Activated T-cell treated with anti-CD3 and anti-CD28 coated beads for 4 hours (primary cell): Measurements from ENCODE around the gene ACO2.
"Not testable (repeated sequence)": the region's sequence is repeated elsewhere in the genome, so short reads cannot be mapped to it uniquely, and the experiment has no call there.

Experiments
- DNase-seq: peaks from one replicate; pipeline ENCODE4 v3.0.0-alpha.2; 2020

Gene ACO2

DNA sequence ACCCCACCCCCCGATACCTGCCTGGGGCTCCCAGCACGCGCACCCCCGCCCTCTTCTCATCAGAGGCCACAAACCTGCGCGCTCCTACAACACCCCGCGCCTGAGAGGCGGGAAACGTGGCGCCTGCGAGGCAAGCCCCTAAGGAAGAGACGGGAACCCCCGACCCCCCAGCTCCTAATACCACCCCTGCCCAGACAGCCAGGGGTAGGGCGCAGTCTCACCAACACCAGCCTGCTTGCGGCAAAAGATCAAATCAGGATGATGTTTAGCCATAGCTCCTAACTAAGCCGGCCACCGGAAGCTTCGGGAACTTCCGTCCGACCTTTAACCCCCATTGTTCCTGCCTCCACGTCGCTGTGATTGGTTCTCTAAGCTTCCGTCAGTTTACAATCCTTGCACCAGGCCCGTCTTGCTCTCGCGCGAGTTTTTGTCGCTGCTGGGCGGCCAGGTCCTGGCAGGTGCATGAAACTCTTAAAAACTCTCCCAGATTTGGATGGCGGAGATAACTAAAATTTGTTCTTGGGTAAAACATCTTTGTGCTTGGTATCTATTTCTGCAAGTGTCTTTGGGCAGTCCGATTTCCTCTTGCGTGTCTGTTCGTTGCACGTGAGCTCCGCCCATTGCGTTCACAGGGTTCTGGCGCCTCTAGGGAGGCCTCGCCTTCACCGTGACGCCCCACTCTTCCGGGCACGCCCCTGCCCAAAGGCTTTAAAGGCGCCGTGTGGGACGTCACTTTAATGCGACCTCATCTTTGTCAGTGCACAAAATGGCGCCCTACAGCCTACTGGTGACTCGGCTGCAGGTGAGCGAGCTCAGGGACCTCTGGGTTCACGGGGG is at the start of gene ACO2, which contains the start of gene PHF5A:
Gene ACO2, plus strand, starts transcription at position 737 of the 837 bp plus-strand sequence. Its CDS starts 30 bp downstream, at position 767.
Gene PHF5A, minus strand, starts transcription at position 312 of the 837 bp plus-strand sequence. Its CDS starts 39 bp downstream, at position 273.
- peak; percentile 99 for DNase-seq

DNA sequence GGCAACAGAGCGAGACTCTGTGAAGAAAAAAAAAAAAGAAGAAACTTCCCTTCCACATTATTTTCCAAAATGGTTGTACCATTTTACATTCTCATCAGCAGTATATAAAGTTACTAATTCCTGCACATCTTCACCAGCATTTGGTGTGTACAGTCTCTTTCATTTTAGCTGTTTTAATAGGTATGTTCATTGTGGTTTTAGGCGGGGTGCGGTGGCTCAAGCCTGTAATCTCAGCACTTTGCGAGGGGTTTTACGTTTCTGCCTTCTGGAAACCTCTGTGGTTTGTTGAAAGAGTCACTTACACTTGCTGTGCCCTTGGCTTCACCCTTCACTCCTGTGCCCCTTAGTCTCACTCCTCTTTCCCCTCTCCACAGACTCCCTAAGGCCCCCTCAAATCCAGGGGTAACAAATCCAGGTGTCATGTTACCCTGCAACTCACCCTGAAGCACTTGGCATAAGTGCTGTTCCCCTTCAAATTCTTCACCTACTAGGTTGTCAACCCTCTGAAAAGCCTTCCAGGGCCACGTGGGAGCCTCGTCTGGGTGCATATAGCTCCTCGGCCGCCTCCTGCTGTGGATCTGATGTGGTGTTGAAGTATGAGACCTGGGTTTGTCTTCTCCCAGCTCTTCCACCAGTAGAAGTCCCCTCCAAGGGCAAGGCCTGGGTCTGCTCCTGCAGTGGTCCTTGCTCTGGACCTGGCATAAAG is 43.1 kb upstream of the ACO2 start:
- DNase-seq, result no peak

DNA sequence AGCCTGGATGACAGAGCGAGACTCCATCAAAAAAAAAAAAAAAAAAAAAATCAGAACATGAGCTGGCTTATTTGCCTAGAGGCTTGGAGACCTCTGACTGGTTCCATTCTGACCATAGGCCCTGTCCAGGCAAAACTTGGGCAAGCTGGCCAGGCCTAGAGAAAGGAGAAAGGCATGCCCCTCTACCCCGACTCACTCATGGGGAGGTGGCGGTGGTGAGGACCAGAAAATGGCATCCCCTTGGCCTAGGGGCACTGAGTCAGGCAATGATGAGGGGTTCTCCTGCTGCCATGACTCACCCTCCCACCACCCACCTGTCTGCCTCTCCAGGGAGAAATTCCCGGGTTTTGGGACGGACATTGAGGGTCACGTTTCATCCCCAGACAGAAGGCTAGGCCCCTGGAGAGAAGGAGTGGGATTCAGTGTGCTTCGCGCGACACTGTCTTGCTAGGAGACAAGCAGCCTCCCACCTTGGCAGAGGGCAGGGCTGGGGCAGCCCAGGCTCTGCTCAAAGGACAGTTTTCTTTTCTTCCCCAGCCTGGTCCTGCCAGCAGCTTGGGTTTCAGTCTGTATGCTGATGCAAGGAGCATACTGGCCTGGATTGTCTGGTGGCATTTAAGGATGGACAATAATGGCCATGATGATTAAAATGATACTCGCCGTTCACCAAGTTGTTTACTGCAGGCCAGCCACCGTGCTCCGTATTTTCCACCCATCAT is 39.5 kb upstream of the ACO2 start:
- no peak for DNase-seq

DNA sequence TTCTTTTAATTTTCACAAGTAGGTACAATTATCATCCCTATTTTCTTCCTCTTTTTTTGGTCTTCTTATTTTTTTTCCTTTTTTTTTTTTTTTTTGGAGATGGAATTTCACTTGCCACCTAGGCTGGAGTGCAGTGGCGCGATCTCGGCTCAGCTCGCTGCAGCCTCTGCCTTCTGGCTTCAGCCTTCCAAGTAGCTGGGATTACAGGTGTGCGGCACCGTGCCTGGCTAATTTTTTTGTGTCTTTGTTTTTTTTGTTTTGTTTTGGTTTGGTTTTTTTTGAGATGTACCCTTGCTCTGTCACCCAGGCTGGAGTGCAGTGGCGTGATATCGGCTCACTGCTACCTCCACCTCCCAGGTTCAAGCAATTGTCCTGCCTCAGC is 39.0 kb upstream of the ACO2 start:
- DNase-seq, result no peak

DNA sequence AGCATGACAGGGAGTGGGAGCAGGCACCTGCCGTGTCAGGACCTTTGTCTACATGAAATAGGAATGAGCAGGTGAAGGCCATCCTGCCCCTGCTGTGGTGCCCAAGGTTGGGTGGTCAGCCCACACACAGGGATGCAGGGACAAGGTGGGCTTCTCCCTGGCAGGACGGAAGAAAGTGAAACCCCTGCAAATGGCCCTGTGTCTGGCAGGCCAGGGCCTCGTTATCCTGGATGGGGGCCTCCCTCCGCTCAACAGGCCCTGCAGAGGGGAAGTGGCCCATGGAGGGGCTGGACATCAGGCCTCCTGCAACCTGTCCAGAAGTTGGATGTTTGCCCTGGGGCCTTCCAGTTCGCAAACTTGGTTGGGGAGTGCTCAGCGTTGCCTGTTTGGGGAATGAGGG is 37.3 kb upstream of the ACO2 start:
- DNase-seq, result no peak

DNA sequence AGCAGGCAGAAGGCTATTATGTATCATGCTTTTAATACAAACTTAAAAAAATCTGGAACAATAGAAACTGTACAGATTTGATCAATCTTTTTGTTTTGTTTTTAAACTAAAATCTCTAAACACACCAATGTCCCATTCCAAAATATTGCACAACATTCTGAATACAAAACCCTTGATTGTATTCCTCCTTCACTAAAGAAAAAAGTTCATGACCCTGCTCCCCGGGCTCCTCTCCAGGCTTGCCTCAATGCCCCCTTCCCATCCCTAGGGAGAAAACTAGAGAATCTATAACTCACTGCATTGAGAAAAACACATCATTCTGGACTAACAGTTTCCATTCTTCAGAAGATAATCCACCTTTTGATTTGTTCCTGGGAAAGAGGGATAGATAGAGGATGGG is 35.4 kb upstream of the ACO2 start:
- DNase-seq, result not testable (repeated sequence)

DNA sequence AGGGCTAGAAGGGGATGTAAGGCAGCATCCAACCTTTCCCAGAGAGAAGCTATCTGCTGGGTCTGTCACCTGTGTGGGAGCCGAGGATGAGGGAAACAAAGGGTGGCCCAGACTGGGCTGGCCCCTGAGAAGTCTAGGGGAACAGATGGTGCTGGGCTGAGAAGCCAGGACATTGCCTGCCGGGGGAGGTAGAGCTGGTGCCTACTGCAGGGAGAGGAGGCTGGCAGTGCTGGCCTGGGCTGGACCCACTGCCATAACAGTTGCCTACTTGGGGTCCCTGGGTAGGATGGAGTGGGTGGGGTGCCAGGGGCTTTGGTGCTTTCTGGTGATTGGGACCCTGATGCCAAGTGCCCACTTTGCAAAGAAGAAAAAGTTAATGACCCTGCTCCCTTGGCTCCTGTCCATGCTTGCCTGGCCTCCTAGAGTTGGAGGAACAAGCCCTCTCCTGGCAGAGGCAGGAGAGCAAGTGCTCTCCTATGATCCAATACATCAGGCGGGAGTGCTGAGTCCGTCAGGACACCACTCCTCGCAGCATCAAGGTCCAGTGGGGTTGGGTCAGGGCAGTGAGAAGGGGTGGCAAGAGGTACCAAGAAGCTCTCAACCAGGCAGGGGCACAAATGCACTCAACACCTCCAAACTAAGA is 34.4 kb upstream of the ACO2 start:
- DNase-seq, result not testable (repeated sequence)

DNA sequence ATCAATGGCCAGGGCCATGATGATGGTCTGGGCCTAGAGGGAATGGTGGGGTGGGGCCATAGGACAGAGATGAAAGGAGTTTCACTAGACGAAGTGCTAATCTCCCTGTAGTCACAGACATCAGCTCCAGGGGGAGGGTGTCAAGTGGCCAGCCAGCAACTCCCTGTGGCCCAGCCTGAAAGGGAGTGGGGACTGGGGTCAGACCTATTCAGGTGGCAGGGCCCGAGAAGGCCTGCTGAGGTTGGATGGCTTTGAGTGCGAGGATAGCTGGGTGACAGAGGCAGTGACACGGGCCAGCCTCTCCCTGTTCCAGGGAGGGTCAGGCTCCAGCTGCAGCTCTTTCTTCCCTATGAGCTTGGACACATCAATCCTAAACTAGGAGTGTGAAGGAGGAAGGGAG is 33.4 kb upstream of the ACO2 start:
- DNase-seq, result no peak

DNA sequence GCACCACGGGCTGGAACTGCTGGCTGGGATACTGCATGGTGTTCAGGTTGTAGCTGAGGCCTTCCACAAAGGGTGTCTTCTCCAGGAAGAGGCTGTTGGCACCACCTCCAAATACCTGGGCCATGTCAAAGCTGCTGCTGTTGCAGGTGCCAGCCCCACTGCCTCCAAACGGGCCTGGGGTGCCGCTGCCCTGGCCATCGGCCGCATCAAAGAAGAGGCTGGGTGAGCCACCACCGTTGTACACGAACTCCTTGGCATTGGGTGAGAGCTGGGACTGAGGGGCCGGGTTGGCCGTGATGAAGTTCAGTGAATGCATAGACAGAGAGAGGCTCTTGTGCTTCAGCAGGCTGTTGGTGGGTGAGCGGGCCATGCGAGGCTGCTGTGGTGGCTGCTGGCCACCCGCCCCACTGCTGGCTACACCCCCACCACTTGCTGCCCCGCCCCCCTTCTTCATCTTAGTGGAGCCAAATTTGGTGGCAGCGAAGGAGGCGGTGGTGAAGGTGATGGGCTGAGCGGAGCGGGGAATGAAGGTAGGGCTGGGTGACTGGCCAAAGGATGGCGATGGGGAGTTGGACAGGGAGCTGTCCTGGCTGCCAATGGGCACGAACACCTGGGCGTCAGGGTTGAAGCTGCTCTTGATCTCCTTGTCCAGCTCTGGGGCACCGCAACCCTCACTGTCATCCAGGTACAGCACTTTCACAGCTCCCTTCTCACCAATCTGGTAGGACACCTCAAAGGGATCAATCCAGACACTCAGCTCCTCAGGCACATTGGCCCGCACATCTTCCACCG is 32.4 kb upstream of the ACO2 start:
- DNase-seq, result no peak

DNA sequence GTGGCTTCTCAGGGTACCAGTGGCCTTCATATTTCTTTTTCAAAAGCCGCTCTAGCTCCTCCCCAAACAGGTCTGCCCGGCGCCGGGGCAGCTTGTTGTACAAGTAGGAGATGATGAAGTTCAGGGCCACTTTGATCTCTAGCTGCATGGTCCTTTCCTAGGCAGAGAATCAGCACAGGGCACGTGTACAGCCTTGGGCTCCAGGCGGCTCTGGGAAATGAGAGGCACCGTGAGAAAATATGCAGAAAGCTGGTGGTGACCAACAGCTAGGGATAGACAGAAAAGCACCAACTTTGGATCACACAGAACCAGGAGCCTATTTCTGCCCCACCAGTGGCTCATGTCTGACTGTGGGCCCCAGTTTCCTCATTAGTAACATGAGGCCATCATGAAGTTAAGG is 31.7 kb upstream of the ACO2 start:
- DNase-seq, result no peak

DNA sequence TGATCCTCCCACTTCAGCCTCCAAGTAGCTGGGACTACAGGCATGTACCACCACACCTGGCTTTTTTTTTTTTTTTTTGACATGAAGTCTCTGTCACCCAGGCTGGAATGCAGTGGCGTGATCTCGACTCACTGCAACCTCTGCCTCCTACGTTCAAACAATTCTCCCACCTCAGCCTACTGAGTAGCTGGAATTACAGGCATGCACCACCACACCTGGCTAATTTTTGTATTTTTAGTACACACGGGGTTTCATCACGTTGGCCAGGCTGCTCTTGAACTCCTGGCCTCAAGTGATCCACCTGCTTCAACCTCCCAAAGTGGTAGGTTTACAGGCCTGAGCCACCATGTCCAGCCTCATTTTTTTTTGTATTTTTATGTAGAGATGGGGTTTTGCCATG is 28.4 kb upstream of the ACO2 start:
- not testable (repeated sequence) for DNase-seq

DNA sequence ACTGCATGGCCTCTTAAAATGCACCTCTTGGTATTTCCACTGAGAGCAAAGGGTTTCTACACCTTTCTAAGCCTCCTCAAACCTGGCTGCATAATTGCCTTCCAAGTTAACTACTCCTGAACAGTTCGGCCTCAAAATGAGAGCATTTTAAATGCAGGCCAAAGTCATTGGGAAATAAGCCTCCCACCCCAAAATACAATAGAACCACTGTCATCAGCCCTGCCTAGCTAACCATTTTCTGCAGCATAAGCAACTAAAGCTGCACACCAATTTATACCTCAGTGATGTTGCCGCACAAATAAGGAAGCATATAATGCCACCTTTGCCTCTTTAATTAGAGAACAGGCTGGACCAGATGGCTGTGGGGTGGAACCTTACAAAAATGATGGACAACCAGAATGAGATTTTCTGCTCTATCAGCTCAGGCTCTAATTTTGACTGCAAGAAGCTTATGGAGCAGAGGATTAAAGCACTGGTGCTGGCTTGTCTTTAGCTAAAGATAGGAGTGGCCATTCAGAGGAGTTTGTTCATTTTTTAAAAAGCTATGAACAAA is 26.6 kb upstream of the ACO2 start:
- no peak for DNase-seq

DNA sequence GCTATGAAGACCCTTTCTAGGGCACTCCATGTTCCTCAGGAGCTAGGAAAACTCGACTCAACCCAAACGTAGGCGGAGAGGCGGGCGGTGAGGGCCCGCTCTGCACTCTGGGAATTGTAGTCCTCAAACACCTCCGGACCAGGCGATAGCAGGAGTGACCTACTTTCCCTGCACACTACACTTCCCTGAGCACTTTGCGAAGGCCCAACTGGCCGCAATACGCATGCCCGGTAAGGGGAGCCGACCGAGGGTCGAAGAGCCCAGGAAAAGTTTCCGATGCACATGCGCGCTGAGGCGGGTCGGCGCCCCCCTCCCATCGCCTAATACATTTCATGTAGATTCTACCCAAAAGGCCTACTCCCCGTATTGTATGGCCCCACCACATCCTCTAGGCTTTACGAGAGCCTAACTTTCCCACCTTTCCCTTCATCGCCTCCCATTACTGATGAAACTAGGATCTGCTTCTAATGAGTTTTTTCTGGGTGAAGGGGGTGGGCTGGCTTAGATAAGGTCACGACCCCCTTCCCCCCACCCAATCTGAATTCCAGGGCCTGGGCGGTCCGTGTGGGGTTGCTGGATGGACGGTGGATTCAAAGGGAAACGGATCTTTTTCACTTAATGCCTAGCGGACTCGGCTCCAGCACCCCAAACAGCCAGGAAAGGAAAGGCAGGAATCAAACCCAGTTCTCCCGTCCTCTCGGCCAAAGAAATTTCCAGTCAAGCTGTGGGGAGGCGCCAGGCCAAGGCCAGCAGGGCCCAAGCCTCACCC is 24.4 kb upstream of the ACO2 start:
- DNase-seq, result peak; percentile 70

DNA sequence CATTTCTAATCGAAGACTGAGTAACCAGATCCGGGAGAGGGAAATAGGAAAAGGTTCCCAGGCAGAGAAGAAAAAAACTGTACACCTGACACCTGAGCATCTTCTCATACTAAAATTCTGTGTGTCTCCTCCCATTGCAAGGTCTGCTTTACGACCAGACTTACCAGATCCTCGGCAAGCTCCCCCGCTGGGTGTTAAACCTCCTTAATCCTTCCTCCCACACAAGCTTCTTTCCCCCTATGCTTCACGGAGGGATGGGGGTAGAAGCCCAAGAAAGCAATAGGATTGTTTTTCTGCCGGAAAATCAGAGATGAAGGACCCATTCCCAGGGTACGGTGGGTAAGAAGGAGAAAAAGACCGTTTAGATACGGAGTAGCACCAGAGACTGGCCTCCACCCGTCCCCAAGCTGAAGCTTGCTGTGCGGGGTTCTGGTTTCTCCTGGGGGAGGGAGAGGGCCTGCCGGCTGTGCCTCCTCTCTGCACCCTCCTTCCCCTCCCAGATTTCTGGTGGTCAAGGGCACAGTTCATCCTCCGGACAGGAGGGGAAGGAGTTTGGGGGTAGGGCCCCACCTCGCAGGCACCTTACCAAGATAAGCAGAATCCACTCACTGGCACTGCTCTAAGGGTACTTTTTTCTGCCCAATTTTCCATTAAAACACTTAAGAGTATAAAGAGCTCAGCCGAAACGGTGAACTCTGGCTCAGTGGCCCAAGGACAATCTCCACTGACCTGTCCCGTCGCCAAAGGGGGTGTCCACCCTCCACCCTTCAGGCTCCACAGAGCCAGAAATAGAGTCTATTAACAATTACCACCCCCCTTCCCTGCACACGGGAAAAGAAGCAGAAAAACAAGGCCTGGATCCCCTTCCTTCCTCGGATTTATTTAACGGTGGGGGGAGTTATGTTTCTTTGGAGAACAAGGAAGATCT is 23.5 kb upstream of the ACO2 start:
- no peak for DNase-seq

DNA sequence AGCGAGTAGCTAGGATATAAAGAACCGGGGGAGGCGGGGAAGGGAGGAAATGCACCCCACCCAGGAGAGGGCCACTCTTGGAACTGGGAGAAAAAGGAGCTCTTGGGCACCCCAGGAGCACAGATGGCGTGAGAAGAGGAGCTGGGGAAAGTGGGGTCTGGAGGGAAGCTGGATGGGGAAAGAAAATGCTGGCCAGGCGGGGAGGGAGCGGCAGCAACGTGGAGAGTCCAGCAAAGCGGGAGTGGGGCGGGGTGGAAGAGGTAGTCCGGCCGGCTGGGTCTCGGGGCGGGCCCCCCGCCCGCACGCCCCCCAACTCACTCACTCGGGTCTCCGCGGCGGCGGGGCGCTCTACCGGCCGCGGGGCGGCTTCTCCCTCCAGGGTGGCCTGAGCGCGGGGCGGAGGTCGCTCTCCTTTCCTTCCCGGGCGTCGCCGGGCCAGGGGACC is 22.8 kb upstream of the ACO2 start:
- DNase-seq, result no peak

DNA sequence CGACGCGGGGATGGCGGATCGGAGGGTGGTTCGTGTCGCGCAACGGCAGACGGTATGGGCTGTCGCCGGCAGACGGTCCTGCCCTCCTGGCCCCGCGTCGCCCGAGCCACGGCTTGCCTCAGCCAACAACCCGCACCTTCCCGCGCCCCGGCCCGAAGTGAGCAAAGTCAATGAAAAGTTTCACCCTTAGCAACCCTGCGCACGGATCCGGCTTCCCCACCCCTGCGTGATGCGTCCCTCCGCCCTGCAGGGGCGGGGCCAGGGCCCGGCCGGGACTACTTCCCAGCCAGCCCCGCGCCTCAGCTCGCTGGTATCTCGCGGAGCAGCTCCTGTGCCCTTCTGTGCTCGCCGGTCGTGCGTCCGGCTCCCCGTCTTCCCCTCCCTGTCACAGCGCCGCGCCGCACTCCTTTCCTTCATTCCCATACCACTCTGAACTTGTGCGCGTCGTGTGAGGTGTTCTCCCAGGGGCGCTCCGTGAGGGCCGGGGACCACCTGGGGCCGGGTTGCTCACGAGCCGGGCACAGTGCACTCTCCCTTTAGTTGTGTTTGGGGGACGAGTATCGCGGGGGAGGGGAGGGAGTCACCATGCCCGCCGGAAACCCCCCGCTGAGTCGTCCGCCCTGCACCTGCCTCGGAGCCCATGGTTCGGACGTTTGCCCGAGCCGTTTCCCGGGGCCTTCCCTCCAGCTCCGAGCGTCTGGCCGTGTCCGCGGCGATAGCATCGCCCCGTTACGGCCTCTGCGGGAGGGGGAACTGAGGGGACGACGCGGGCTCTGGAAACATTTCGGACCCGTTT is 22.1 kb upstream of the ACO2 start, which contains the start of gene TOB2:
Gene TOB2, minus strand, starts transcription at position 163 of the 796 bp plus-strand sequence. CDS start 9,456 bp downstream, outside the sequence.
- peak; percentile 91 for DNase-seq

DNA sequence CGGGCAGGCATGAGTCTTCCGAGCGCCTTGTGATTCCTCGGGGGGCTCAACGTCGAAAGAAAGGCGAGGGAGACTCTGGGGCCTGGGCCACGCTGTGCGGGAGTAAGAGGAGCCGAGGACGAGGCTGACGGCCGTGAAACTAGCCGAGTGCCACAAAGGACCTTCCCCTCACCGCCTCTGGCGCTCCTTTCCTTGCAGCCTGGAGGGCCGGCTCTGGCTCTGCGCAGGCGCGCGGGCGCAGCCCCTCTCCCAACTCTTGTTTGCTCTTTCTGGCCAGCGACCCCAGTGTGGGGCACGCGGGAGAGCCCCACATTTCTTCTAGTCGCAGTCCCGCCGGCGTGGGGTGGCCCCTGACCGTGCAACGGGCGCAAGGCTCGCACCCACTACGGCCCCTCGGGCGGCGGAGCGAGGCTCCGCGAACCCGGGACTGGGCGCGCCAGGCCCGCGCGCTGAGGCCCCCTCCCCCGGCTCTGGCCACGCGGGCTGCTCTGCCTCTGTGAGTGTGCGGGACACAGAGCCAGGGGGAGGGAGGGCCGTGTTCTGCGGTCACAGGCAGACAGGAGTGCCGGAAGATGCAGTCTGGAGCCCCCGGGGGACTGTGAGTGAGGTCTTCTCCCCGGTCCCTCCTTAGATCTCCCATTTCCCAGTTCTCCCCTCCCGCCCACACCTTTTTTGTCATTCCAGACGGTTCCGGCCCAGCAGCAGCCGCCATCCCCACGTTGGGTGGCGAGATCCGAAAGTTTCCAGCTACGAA is 21.3 kb upstream of the ACO2 start:
- peak; percentile 35 for DNase-seq
